NCI-H1436 (cell line): ENCODE results near the gene ANKDD1B.
"Not testable (repeated sequence)": the region's sequence is repeated elsewhere in the genome, so short reads cannot be mapped to it uniquely, and the experiment has no call there.

Experiments
- DNase-seq: peaks from one replicate; lab custom pipeline; 2025; lab: John Stamatoyannopoulos, UW

The ANKDD1B gene

DNA sequence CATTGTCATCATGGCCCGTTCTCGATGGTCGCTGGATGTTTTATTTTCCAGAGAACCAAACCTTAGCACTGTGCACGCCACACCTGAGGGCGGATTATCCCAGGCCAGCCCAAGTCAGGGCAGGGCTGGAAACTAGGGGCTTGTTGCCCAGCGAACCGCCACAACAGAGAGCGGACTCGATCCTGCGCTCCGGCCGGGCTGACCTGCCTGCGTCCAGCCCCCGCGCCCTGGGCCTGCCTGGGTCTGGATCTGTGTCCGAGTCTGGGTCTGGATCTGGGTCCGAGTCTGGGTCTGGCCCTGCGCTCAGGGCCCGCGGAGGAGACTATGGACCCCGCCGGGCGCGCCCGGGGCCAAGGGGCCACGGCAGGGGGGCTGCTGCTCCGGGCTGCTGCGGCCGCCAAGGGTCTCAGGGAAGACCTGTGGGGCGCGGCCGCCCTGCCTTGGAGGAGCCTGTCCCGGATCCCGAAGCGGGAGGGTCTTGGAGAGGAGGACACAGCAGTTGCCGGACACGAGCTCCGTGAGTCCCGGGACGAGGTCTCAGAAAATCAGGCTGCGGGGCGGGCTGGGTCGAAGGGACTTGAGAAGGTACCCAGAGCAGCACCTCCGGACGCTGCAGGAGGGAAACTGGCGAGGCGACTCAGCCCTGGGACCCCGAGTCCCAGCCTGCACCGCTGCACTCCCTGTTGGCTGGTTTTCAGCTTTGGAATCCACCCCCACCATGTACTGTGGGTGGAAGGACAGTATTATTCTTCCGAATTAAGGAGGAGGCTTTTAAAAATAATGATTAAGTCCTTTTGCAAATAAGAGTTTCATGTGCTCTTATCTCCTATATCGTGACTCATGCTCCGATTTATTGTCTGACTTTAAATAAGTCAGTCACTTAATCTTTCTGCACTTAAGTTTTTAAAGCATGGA is at the start of gene ANKDD1B:
Gene ANKDD1B, plus strand, starts transcription at position 143 of the 915 bp plus-strand sequence. Its CDS starts 182 bp downstream, at position 325.
- DNase-seq, result no peak

GRCh38 chr5:75565991-75566709 is 45.1 kb upstream of the ANKDD1B start:
- DNase-seq, result not testable (repeated sequence)

DNA sequence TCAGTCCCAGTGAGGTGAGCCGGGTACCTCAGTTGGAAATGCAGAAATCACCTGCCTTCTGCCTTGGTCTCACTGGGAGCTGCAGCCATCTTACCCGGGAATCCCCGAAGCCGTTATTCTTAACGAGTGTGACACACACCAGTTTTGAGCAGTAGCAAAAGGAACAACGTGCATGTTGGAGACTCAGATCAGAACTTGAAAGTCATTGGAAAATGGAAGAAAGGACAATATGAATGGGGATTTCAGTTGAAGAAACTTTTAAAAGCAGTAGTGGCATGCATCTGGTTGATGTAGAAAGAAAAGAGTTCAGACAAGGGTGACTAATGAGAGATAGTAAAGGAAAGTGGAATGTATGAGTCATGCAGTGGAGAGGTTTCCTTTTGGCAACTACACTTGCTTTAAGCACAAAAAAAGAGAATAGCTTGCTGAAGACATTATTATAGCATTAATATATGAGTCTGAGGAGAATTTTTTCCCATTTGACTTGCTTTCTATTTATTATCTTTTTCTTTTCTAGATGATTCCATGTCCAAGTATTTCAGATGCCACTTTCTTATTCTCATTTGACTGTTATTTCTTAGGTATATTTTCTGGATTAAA is 44.4 kb upstream of the ANKDD1B start:
- no peak for DNase-seq

GRCh38 chr5:75567710-75568109 is 43.5 kb upstream of the ANKDD1B start:
- DNase-seq, result no peak

- no peak for DNase-seq
Observed at GRCh38 chr5:75568202-75568601, 43.1 kb upstream of the ANKDD1B start.

DNA sequence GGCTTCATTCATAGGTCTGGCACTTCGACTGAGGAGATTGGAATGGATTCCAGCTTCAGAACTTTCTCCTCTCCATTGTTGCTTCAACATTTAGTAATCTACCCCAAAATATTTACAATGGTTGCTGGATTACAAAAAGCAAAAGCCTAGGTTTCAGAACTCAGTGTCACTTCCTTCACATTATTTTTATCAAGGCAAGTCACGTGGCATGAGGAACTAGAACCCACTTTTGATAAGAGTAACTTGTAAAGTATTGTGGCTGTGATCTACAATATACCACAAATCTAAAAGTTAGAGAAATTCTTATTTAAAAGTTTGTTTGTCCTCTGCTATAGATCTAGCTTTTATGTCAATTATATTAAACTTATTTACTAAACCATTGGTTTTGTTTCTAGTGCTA is 39.7 kb upstream of the ANKDD1B start:
- DNase-seq, result no peak

GRCh38 chr5:75574791-75575190 is 36.5 kb upstream of the ANKDD1B start:
- DNase-seq, result no peak

DNA sequence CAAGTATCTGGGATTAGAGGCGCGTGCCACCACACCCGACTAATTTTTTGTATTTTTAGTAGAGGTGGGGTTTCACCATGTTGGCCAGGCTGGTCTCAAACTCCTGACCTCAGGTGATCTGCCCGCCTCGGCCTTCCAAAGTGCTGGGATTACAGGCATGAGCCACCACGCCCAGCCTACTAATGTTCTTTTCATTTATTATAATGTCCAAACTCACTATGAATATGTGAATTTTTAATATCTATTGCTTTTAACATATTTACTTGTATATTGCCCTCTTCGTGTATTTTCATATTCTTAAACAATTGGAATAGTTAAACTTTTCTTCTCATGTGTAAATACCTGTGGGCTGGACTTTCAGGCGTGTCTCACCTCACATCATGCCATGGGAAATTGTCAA is 33.0 kb upstream of the ANKDD1B start:
- DNase-seq, result not testable (repeated sequence)

DNA sequence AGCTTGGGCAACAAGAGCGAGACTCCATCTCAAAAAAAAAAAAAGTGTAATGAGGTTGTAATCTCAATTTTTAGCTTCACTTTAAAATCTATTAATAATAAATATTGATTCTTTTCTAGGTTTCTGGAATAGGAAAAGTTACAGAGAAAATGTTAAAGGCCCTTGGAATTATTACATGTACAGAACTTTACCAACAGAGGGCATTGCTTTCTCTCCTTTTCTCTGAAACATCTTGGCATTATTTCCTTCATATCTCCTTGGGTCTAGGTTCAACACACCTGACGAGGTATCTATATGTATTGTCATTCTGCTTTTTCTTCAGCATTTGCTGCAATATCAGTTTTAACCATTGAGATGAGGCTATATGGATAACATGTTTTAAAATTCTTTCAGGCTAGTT is 26.6 kb upstream of the ANKDD1B start:
- no peak for DNase-seq

DNA sequence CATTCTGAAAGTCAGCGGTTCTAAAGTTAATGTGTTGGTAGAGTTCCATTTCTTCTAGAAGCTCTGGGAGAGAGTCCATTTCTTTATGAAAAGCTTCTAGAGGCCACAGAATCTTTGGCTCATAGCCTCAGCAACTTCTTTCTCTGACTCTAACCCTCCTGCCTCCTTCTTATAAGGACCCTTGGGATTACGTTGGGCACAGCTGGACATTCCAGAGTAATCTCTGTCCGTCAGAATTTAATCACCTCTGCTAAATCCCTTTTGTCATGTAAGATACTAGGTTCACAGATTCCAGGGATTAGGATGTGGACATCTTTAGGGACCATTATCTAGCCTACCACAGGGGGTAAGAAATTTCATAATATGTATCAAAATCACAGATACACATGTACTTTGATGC is 22.6 kb upstream of the ANKDD1B start:
- no peak for DNase-seq

GRCh38 chr5:75600535-75600934 is 10.7 kb upstream of the ANKDD1B start:
- DNase-seq, result no peak

GRCh38 chr5:75601567-75601966 is 9.7 kb upstream of the ANKDD1B start:
- DNase-seq, result no peak

DNA sequence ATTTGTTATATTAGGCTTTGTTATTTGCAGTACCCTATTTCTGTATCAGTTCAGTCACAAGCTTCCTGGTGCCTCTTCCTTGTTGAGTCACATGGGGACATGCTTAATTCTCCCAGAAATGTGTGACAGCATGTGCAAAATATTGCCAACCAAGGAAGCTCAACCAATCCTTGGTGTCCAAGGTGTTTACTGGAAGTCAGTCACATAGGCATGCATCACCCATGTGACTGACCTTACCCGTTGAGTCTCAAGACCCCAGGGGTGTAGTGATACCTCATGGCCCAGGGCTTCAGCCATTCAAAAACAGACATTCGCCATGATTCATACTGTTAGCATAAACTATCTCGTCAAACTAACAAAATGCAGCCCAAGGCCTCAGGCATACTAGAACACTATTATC is 9.3 kb upstream of the ANKDD1B start:
- no peak for DNase-seq

GRCh38 chr5:75603371-75603770 is 7.9 kb upstream of the ANKDD1B start:
- no peak for DNase-seq

DNA sequence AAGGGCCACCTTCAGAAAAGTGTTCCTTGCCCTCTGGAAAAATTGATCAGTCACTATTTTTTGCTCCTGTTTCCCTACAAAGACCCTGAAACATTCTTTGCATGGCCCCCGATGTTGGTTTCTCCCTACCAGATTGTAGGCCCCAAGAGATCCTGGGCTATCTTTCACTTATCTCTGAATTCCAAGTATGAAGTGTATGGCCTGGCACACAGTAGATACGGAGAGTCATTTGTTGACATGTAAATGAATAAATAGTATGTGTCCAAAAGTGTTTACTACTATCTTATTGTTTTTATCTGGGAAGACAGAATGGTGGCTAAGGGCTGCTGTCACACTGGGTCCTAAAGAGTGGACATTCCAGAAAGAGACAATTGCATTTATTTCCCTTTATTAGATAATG is 7.4 kb upstream of the ANKDD1B start:
- DNase-seq, result no peak

GRCh38 chr5:75607341-75607740 is 3.9 kb upstream of the ANKDD1B start:
- DNase-seq, result not testable (repeated sequence)

- DNase-seq, result no peak
Observed at GRCh38 chr5:75608870-75609269, 2.4 kb upstream of the ANKDD1B start.

DNA sequence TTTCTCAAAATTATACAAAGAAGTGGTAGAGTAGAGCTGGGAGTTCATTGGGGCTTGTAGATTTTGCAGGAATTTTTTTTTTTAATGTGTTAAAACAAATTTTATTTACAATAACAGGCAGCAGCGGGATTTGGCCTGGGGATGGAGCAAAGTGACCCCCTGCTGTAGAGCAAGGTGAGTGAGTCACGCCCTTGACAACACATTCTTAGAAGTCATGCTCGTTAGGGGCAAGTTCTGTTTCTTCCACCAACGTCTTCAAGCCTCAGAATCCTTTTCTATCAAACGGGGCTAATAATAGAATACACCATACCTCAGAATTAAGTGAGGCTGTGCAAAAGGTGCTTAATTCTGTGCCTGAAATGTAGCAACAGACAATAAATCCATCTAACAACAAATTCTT is 1.1 kb upstream of the ANKDD1B start:
- no peak for DNase-seq

GRCh38 chr5:75610859-75611310 is 368 bp upstream of the ANKDD1B start:
- not testable (repeated sequence) for DNase-seq

DNA sequence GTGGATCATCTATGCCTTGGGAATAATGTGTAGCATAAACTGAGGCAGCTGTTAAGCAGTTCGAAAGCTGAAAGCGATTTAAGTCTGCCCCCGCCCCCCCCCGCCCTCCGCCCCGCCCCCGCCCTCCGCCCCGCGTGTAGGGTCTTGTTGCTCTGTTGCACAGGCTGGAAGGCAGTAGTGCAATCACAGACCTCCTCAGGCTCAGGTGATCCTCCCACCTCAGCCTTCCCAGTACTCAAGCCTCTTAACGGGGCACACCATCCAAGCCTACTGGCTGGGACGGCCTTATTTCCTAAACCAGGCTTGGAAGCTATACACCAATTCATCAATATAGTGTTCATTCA is 945 bp downstream of the ANKDD1B start:
- DNase-seq, result no peak

GRCh38 chr5:75612901-75613300 is 1.6 kb downstream of the ANKDD1B start:
- no peak for DNase-seq

GRCh38 chr5:75614176-75614575 is 2.9 kb downstream of the ANKDD1B start:
- DNase-seq, result no peak

GRCh38 chr5:75616371-75616881 is 5.2 kb downstream of the ANKDD1B start:
- DNase-seq, result no peak
